Measurements from ENCODE around the gene TRIM41.

The TRIM41 gene

DNA sequence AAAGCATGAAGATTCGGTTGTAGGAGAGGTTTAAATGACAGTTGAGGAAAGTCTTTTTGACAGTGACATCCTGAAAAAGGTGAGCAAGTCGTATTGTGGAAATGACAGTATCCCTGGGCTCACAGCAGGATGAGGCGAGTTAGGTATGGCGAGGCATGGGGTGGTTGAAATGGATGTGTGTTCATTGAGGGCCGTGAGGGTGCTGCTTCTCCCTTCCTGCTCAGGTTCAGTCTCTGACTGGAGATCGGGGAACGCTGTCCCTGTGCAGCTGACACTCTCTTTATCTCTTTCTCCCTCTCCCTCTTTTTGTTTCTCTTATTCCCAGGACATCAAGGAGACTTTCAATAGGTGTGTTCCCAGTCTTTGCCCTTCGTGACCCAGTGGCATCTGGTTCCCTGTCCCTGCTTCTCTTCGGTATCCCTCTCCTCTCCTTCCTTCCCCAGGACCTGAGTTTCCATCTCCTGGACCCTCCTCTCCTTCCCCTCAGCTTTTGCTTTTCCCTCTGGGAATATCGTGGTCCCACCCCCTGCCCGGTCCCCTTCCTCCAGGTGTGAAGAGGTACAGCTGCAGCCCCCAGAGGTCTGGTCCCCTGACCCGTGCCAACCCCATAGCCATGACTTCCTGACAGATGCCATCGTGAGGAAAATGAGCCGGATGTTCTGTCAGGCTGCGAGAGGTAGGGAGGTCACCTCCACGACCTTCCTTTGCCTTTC, 10.2 kb downstream of the TRIM41 start:
- DNase-seq (ENCODE audit: low spot score): no peak

DNA sequence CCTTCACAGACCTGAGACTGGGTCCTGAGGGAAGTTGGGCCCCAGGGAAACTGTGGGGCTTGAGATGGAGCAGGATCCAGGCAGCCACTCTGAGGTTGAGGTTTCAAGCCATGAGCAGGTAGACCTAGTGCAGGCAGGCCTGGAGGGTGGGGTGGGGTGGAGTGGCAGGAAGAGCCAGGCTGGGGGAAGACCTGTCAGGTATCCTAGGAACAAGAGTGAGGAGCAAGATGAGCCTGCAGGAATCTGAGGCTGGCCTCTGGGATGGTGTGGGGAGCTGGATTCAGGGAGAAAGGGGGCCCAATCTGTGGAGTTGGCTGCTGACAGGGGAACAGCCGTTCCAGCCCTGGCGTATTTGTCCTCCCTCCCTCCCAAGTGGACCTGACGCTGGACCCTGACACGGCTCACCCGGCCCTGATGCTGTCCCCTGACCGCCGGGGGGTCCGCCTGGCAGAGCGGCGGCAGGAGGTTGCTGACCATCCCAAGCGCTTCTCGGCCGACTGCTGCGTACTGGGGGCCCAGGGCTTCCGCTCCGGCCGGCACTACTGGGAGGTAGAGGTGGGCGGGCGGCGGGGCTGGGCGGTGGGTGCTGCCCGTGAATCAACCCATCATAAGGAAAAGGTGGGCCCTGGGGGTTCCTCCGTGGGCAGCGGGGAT, 10.8 kb downstream of the TRIM41 start:
- DNase-seq (ENCODE audit: low spot score): no peak

DNA sequence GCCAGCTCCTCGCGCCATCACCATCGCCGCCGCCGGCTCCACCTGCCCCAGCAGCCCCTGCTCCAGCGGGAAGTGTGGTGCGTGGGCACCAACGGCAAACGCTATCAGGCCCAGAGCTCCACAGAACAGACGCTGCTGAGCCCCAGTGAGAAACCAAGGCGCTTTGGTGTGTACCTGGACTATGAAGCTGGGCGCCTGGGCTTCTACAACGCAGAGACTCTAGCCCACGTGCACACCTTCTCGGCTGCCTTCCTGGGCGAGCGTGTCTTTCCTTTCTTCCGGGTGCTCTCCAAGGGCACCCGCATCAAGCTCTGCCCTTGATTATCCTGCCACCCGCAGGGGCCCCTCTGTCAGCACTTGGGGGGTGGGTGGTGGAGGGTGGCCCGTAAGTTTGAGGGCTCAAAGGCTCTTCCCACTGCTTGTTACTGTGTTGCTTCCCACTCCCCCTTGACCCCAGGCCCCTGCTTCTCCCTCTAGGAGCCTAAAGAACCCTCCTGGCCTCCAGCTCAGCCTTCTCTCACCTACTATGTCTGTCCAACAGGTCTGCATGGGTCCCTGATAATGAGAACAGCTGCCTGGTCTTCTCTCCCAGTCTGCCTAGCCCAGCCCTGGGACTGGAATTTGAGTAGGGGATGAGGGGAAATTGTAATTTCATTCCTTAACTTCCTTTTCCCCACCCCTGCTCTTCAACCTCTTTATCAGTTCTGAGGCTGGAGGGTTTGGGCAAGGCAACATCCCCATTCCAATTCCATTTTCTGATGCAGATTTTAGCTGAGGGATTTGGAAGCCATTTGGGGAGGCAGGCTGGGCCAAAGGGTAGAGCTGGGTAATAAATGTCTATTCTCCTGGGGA, 11.6 kb downstream of the TRIM41 start:
- DNase-seq (ENCODE audit: low spot score): no peak

DNA sequence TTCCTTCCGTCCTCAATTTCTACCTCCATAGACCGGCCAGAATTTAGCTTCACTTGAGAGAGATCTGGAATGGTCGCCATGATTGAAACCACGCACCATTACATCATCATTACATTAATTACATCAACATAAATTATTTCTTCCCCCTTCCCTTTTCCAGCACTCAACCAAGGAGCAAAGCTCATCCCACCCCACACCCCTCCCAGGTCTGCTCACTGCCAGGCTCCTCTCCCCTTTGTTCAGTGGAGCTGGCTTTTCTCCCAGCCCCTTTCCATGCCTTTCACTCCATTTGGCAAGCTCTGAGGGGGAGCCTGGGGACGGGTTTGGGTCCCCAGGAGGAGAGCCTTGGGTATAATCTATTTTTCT, 12.2 kb downstream of the TRIM41 start:
- no peak for DNase-seq (ENCODE audit: low spot score)

DNA sequence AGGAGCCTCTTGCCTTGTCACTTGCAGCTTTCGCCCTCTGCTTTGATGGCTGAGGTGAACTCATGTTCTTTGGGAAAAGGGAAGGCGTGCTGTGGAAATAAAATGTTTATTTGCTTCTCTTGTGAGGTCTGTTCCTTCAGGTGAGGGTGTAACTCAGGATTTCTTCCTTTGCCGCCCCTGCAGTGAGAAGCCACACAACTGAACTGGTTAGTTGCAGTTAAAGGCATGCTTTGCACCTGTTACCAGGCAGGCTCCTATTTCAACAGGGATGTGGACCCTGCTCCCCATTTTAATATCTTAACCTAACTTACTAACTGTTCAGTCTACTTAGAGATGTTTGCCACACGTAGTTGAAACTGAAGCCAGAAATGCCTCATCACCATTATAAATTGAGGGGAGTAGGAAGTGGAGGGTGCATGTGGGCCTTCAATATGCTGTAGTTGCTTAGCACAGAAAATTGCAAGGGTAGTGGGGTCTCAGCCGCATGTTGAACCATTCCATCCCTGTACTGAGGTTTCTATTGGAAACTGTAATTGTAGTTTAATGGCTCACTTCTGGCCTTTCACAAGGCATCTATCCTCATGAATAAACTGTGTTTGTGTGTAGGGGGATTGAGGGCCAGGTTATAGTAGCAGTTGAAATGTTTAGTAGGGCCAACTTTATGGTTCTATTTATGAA, 12.7 kb downstream of the TRIM41 start:
- DNase-seq (ENCODE audit: low spot score): no peak

DNA sequence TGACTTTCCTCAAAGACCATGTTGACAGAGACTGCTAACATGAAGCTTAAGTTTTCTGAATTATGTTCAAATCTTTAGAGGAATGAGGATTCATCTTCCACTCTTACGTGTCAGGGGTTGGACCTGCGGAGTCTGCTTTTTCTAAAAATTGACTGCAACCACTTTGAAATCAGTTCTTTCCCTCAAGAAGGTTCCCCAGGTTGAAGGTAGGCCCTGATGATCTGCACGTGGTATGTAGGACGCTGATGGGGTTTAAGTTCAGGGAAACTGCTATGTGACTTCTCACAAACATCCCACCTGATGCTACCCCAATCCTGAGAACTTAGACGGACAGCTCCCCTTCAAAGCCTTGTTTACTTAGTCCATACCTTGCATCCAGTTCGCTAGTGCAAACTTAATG, 13.4 kb downstream of the TRIM41 start:
- no peak for DNase-seq (ENCODE audit: low spot score)

DNA sequence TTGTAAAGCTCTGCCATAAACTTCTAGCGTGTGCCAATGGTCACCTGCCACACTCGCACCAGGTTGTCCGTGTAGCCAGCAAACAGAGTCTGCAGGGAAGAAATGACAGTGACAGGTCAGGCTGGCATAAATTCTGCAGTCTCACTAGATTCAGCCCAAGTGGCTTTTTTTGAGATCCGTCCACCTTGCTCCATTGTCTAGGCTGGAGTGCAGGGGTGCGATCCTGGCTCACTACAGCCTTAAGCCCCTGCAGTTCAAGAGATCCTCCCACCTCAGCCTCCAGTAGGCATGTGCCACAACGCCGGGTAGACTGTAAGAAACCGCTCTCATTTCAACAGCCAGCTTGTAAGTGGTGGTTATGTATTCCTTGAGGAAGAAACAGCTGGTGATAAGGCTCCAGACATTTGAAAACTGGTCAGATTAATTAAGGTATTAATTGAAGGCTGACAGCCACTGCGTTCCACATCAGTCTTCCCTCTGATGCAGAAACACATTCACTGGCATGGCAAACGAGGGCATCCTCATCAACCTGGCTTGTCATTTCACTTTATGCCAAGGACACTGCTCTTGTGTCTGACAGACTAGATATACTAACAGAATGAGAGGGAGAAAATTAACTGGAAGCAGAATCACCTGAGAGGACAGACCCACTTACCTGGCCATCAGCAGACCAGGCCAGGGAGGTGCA, 14.0 kb downstream of the TRIM41 start:
- DNase-seq (ENCODE audit: low spot score): no peak

DNA sequence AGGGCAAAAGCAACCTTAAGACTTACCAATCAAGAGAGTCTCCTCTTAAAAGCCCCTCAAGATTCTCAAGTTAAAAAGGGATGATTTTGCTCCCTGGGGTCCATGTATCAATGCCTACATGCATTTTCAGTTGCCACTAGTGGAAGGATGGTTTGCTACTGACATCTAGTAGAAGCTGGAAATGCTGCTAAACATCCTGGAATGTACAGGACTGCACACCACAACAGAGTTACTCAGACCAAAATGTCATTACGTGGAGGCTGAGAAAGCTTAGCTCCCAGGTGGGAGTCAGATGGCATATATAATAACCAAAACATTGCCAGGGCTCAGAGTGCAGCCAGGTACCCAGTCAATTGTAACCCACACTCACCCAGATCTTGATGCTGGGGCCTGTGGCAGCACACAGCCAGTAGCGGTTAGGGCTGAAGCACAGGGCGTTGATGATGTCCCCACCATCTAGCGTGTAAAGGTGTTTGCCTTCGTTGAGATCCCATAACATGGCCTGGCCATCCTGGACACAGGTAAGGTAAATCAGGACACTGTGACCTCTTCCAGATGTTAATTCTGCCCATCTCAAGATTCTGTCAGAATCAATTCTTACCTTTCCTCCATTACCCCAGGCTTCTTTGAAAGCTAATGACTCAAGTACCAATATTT, 14.8 kb downstream of the TRIM41 start:
- DNase-seq (ENCODE audit: low spot score): no peak

DNA sequence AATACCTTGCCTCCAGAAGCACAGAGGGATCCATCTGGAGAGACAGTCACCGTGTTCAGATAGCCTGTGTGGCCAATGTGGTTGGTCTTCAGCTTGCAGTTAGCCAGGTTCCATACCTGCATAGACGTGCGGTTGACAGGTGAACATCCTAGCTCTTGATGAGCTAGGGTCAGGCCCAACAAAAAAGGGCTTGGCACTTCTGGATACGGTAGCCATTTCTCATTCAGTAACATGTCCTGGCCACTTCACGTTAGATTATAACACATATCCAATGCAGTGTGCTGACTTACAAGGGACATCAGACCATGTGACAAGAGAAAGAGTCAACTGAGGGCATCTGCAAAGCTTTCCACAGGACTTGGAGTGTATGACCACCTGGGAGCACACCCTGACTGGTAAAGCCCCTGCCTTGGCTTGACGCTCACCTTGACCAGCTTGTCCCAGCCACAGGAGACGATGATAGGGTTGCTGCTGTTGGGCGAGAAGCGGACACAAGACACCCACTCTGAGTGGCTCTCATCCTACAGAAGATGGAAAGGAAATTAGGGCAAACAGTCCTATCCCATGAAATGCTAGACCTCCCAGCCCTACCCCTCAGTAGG, 16.1 kb downstream of the TRIM41 start:
- DNase-seq (ENCODE audit: low spot score): no peak

DNA sequence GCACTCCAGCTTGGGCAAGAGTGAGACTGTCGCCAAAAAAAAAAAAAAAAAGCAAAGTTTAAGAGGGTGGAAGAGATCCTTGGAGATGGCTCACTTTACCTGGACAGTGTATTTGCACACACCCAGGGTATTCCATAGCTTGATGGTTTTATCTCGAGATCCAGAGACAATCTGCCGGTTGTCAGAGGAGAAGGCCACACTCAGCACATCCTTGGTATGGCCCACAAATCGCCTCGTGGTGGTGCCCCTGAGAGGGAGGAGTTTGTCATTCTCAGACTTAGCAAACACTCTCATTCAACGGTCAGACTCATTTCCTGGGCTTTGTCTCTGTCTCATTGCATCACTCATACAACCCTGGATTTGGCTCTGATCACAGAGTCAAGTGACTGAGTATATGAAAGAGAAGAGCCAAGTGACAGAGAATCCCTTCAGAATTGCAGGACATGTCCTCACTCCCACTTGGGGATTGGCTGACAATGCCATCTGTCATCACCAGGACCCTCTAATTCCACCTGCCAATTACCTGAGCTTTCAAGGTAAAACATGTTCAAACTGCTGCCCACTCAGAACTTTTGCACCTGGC, 18.4 kb downstream of the TRIM41 start:
- no peak for DNase-seq (ENCODE audit: low spot score)

DNA sequence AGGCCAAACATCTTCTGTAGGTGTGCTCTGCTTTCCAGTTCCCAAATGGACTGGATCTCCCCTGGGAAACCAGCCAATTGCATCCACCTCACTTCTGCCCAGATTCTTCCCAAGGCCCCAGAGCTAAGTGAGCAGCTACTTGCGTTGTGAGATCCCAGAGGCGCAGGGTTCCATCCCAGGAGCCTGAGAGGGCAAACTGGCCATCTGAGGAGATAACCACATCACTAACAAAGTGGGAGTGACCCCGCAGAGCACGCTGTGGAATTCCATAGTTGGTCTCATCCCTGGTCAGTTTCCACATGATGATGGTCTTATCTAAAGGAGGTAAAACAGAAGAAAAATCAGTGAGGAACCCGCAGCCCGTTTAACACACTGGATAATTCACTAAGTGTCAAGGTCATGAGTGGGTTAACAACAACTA, 19.0 kb downstream of the TRIM41 start:
- DNase-seq (ENCODE audit: low spot score): no peak

DNA sequence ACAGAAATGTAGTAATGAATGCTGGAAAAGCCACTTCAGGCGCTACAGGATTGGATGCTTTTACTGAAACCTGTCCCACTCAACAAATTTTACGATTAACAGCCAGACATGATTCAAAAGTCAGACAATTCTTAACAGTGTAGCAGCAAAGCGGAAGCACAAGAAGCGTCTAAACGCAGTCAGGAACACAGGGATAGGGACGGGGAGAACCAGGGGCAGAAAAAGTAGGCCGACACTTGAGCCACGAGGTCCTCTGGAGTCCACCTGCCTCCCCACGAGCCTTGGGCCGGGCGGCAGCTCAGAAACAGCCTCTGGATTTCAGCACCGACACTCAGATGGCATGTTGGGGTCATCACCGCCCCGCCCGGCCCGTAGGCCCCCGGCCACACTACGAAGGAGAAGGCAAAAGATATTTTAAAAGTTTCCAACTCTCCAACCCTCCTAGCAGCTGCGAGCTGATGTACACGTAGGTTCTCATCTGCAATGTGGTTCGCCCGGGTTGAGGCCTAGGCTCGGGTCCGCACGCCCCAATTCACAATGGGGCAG, 20.0 kb downstream of the TRIM41 start:
- no peak for DNase-seq (ENCODE audit: low spot score)

DNA sequence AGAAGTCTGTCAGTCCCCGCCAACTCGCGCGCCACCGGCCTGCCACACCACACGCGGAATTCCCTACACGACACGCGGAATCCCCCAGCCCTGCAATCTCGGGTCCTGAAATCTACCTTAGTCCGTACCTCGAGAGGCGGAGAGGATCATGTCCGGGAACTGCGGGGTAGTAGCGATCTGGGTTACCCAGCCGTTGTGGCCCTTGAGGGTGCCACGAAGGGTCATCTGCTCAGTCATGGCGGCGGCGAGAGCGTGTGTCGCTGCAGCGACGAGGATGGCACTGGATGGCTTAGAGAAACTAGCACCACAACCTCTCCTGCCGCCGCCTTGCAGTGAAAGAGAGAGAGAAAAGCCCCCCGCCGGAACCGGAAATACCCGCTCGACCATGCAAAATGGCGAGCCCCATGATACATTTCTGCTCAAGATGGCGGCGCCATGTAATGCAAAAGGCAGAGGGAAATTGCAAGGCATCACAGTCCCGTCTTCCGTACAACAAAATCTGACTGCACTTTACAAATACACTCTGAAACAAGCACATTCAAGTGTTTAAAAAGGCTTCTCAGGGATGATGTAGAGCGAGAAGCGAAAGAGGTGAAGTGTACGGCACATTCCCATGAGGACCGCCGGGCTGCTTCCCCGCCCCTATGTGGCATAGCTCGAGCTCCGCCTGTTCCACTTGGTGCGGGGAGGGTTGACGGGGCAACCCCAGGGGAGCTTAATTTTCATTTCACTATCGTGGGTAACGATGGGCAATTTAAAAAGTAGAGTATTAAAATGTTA, 20.7 kb downstream of the TRIM41 start, which contains the start of gene RACK1:
RACK1 (minus strand) TSS at position 343 of the 780 bp plus-strand sequence; CDS start at position 237, 106 bp downstream.
- DNase-seq (ENCODE audit: low spot score): peak; percentile 94

DNA sequence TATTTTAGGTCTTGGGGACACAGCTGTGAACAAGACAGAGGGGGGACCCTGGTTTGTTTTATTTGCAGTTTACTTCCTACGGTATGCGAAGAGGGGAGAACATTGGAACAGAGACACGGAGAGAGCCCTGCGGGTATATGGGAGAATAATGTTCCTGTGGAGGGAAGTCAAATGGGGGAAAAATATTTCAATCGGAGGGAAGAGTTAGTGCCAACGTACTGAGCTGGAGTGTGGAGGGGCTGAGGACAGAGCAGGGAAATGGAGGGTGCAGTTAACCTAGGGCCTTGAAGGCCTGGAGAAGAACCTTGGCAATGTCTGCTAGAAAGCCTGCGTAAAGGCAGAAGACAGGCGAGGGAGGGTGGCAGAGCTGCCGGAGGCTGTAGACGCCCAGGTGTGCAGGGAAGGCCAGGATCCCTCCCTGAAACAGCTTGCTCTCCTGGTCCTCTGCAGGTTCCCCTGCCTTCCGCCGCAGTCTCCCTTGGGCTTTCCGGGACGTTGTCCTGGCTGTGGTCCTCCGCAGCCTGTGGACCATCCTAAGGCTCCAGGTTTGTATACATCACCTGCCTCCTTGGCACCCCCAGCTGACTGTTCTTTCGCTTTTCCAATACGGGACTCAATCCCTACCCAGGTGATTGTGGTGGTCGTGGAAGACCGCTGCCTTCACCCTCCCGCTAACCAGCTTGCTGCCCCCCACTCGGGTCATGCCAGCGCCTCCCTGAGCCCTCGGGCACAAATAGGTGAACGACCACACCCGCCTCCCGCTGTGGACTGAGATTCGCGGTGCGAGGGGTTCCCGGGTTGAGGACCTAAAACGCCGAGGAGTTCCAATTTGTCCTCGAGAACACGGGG, 22.6 kb downstream of the TRIM41 start:
- no peak for DNase-seq (ENCODE audit: low spot score)

DNA sequence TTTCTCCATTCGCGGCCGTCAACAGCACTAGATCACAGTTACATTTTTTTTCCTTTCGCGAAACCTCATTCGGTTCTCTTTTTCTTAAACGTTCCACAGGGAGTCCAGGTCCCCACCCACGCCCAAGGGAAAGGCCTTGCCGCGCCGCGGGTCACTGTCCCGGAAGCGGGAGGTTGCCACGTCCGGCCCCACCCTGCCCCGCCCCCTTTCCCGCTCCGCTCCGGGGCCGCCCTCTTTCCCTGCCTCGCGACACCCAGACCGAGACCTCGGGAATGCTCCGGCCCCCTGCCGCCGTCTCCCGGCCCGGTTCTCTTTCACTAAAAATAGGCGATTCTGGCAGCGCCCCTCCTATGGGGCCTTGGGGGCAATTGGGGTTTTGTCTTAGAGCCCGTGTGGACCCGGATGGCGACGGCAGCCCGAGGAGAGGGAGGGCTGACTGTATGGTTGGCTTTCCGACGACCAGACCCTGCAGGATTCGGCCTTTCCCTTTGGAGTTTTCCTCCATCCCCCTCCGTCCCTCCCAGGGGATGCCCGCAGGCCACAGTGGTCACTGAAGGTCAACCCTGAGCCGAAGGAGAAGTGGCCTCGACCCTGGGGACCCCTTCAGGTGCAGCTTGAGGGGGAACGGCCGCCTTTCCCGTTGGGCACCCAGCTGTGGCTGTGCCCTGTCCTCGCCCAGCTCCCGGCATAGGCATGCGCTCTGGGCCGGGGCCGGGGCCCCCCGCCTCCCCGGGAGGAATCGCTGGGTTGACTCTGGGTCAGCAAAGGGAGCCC, 23.4 kb downstream of the TRIM41 start:
- peak; percentile 94 for DNase-seq (ENCODE audit: low spot score)

DNA sequence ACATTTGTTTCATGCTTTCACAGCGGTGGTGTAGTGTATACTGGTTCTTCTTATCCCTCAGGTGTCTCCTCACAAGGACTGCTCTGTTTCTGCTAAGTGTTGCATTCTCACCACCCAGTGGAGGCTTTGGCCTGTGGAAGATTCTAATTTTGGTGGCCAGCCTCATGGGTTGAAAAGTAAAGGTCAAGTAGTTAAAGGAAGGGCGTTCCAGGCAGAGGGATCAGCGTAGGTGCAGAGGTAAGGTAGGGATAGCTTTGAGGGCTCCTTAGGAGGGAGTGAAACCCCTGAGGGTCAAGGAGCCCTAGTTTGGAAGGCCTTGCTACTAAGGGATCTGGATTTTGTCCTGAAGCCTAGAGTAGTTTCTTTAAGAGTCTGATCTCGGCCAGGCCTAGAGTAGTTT, 25.2 kb downstream of the TRIM41 start:
- DNase-seq (ENCODE audit: low spot score): no peak

DNA sequence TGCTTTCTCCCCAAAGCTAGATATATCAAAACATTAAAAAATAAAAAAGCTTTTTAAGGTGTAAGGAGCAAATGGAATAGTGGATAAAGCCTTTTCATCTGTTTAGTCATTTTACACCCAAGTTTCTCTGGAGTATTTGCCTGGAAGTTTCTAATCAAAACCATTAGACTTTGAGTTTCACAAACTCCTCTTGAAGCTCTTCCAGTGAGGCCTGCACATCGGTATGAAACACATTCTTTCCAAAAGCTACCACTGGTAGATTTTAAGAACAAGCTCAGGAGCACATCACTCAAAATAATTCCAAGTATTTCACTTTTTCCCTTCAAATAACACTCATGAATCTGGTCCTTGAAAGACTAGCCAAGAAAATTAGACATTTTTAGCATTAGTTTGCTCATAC, 32.2 kb downstream of the TRIM41 start:
- DNase-seq (ENCODE audit: low spot score): no peak

Measured in left forelimb (tissue), 1 donor.